ENCODE data around the gene MPHOSPH10. TPM values are rescaled to one million over a fixed set of nuclear protein-coding genes. Genes with fewer than 3 reads are reported as not detected.

The MPHOSPH10 gene
- total and polyA plus RNA-seq, 10 of the 15 experiments (the other 5 are each of a cell fraction or from before 2014, with no cell fraction given), result 23.8 to 56.8 (median 41.3) TPM

DNA sequence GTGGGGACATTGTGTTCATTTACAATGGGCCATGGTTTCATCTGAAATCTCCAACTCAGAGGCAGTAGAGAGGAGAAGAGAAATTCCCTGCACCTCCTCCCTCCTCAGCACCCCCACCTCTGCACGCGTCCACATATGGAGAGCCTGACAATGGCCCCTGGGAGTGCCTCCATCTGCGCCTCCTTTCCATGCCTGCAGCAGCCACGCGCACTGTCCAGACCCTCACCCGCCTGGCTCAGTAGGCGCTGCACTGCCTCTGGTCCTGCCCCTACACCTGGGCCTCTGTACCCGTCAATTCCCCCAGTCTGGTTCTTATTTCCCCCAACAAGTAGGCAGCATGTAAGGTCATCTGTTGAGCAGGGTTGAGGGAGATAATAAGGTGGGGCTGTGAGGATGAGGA is 23.8 kb downstream of the MPHOSPH10 start:
- H3K4me1 ChIP-seq (ENCODE audit: control insufficient read depth, insufficient read depth, low read length), result no peaks in the 10 kb centered on the region
- ChIA-PET RAD21 (ENCODE audit: unreplicated experiment) (interaction anchor here (0.7 to 4.1 kb wide), 11 partner anchors 25 to 145 kb away, joined by 3 to 31 read pairs (median 6); partner anchors contain the start of genes MCEE and NAGK), SMC1A (ENCODE audit: uncharacterized antibody, unreplicated experiment) (interaction anchor here (0.6 to 2.5 kb wide), 9 partner anchors 10 to 264 kb away, joined by 3 to 19 read pairs (median 5); no protein-coding TSS in a partner anchor), POLR2A (interaction anchor here (0.9 kb wide), 1 partner anchor 83 kb away, joined by 6 read pairs; no protein-coding TSS in a partner anchor), CTCF (interaction anchor here (0.6 to 7.7 kb wide), 16 partner anchors 9 to 243 kb away, joined by 3 to 53 read pairs (median 5); partner anchors contain the start of genes MCEE and NAGK)
- WGBS (ENCODE audit: insufficient coverage, insufficient replicate concordance, low lambda C conversion rate, missing lambda C conversion rate), result 64% methylated on average over 8 of the region's 8 CpGs
- FAIRE-seq, result no peak
- no peak overlapping the region for H2AFZ ChIP-seq (ENCODE audit: control insufficient read depth, low read depth, low read length)
- no peak for ATAC-seq
- H3K27ac ChIP-seq (ENCODE audit: control insufficient read depth, insufficient read depth), result no peak overlapping the region
- no peak for TF ChIP-seq IKZF2 (IDR thresholded peaks at IDR 0.05)
- H3K9me3 ChIP-seq (replicated peaks; ENCODE audit: control insufficient read depth, insufficient read depth, low read length), result no peaks in the 10 kb centered on the region
- no peaks in the 10 kb centered on the region for H3K27me3 ChIP-seq (replicated peaks in 1 of 2; ENCODE audit: control insufficient read depth in 2 of 2, insufficient read depth in 2 of 2, low read length in 1 of 2)
- no peaks in the 10 kb centered on the region for H3K79me2 ChIP-seq (ENCODE audit: control insufficient read depth, insufficient read depth, low read length)
- no peak overlapping the region for H3K4me2 ChIP-seq (ENCODE audit: control insufficient read depth, insufficient read depth)
- H4K20me1 ChIP-seq (ENCODE audit: control insufficient read depth, insufficient read depth), result no peaks in the 10 kb centered on the region
- H3K36me3 ChIP-seq (ENCODE audit: control insufficient read depth in 2 of 2, insufficient read depth in 2 of 2, low read length in 1 of 2), result peaks cover 2 to 7% of the 10 kb centered on the region in 2 experiments; a peak in 3 of 4 replicates
- BruUV-seq (replicated peaks), result no TSS peak
- no peak overlapping the region for H3K4me3 ChIP-seq
- no peak for DNase-seq (ENCODE audit: low read depth, low spot score)
- H3K9ac ChIP-seq (ENCODE audit: control insufficient read depth, insufficient read depth, low read length), result no peak overlapping the region
- intact Hi-C loops (cut with micrococcal nuclease; ENCODE audit: unreplicated experiment) (loop anchor here (2.0 to 10.0 kb wide), 2 partner anchors 131 to 231 kb away; no protein-coding TSS in a partner anchor), in situ Hi-C loops (cut with MboI) (loop anchor here (25.0 kb wide), 1 partner anchor 358 kb away; no protein-coding TSS in a partner anchor)

DNA sequence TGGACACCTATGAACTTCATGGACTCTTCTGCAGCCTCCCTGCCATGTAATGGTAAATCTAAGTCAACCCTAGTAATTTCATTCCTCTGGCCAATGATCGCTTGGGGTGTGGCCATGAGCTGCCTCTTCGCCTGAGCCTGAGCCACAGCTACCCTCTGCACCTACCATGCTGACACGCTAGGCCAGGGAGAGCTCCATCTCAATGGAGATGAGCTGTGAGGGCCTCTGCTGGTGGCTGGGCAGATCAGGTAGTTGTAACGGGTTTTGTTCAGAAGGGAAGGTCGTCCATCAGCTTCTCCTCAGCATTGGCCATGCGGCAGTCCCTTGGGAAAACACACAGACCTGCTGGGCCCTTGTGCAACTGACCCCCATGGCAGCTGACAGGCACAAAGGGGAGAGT is 24.4 kb downstream of the MPHOSPH10 start:
- H3K4me2 ChIP-seq (ENCODE audit: control insufficient read depth, insufficient read depth), result no peak overlapping the region
- H3K79me2 ChIP-seq (ENCODE audit: control insufficient read depth, insufficient read depth, low read length), result no peaks in the 10 kb centered on the region
- no peaks in the 10 kb centered on the region for H4K20me1 ChIP-seq (ENCODE audit: control insufficient read depth, insufficient read depth)
- H3K27ac ChIP-seq (ENCODE audit: control insufficient read depth, insufficient read depth), result no peak overlapping the region
- H3K9me3 ChIP-seq (replicated peaks; ENCODE audit: control insufficient read depth, insufficient read depth, low read length), result no peaks in the 10 kb centered on the region
- peaks cover 2 to 7% of the 10 kb centered on the region in 2 experiments; a peak in 2 of 4 replicates for H3K36me3 ChIP-seq (ENCODE audit: control insufficient read depth in 2 of 2, insufficient read depth in 2 of 2, low read length in 1 of 2)
- ATAC-seq (peak; percentile 95), DNase-seq (ENCODE audit: low read depth, low spot score) (peak; percentile 7), FAIRE-seq (peak; percentile 38)
- H3K27me3 ChIP-seq (replicated peaks in 1 of 2; ENCODE audit: control insufficient read depth in 2 of 2, insufficient read depth in 2 of 2, low read length in 1 of 2), result no peaks in the 10 kb centered on the region
- no peak overlapping the region for H3K4me3 ChIP-seq
- intact Hi-C loops (cut with micrococcal nuclease; ENCODE audit: unreplicated experiment) (loop anchor here (1.0 to 10.0 kb wide), 3 partner anchors 105 to 230 kb away; no protein-coding TSS in a partner anchor), in situ Hi-C loops (cut with MboI) (loop anchor here (25.0 kb wide), 1 partner anchor 358 kb away; no protein-coding TSS in a partner anchor)
- ChIA-PET SMC1A (ENCODE audit: uncharacterized antibody, unreplicated experiment) (interaction anchor here (0.6 to 2.5 kb wide), 11 partner anchors 10 to 264 kb away, joined by 3 to 19 read pairs (median 4); no protein-coding TSS in a partner anchor), CTCF (interaction anchor here (0.7 to 4.2 kb wide), 18 partner anchors 9 to 355 kb away, joined by 3 to 53 read pairs (median 4); partner anchors contain the start of genes MCEE and NAGK), RAD21 (ENCODE audit: unreplicated experiment) (interaction anchor here (0.7 to 4.1 kb wide), 12 partner anchors 25 to 177 kb away, joined by 3 to 31 read pairs (median 6); partner anchors contain the start of genes MCEE, NAGK and ZNF638), POLR2A (interaction anchor here (0.9 kb wide), 1 partner anchor 84 kb away, joined by 6 read pairs; no protein-coding TSS in a partner anchor)
- 7% methylated on average over 6 of the region's 6 CpGs for WGBS (ENCODE audit: insufficient coverage, insufficient replicate concordance, low lambda C conversion rate, missing lambda C conversion rate)
- no peaks in the 10 kb centered on the region for H3K4me1 ChIP-seq (ENCODE audit: control insufficient read depth, insufficient read depth, low read length)
- no TSS peak for BruUV-seq (replicated peaks)
- no peak overlapping the region; the same call in 1 of the 2 replicates for H2AFZ ChIP-seq (ENCODE audit: control insufficient read depth, low read depth, low read length)
- H3K9ac ChIP-seq (ENCODE audit: control insufficient read depth, insufficient read depth, low read length), result no peak overlapping the region
- no peak for TF ChIP-seq SMARCA5 (IDR thresholded peaks at IDR 0.05)
- TF ChIP-seq, protein P1, sequence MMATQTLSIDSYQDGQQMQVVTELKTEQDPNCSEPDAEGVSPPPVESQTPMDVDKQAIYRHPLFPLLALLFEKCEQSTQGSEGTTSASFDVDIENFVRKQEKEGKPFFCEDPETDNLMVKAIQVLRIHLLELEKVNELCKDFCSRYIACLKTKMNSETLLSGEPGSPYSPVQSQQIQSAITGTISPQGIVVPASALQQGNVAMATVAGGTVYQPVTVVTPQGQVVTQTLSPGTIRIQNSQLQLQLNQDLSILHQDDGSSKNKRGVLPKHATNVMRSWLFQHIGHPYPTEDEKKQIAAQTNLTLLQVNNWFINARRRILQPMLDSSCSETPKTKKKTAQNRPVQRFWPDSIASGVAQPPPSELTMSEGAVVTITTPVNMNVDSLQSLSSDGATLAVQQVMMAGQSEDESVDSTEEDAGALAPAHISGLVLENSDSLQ (IDR thresholded peaks at IDR 0.05), result no peak
- TF ChIP-seq PAX5 (IDR thresholded peaks at IDR 0.05; ENCODE audit: borderline replicate concordance, low read depth, low read length), result no peak
- TF ChIP-seq SMC3 (IDR thresholded peaks at IDR 0.05; ENCODE audit: borderline replicate concordance, low read length), result peak; percentile 76; the same call in 1 of the 2 replicates
- peak; percentile 74 for TF ChIP-seq RAD21 (IDR thresholded peaks at IDR 0.05; ENCODE audit: insufficient read depth, low read depth, low read length)
- TF ChIP-seq, protein P2, sequence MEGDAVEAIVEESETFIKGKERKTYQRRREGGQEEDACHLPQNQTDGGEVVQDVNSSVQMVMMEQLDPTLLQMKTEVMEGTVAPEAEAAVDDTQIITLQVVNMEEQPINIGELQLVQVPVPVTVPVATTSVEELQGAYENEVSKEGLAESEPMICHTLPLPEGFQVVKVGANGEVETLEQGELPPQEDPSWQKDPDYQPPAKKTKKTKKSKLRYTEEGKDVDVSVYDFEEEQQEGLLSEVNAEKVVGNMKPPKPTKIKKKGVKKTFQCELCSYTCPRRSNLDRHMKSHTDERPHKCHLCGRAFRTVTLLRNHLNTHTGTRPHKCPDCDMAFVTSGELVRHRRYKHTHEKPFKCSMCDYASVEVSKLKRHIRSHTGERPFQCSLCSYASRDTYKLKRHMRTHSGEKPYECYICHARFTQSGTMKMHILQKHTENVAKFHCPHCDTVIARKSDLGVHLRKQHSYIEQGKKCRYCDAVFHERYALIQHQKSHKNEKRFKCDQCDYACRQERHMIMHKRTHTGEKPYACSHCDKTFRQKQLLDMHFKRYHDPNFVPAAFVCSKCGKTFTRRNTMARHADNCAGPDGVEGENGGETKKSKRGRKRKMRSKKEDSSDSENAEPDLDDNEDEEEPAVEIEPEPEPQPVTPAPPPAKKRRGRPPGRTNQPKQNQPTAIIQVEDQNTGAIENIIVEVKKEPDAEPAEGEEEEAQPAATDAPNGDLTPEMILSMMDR (IDR thresholded peaks at IDR 0.05 in 2 of 3, conservative IDR thresholded peaks at IDR 0.05 in 1 of 3; ENCODE audit: control insufficient read depth in 2 of 3, extremely low read depth in 1 of 3, insufficient read depth in 1 of 3, low read depth in 3 of 3, low read length in 3 of 3), result peak; percentile 63 to 75 (median 71)
- TF ChIP-seq DPF2 (IDR thresholded peaks at IDR 0.05), result no peak
- no peak for TF ChIP-seq CBX3 (IDR thresholded peaks at IDR 0.05; ENCODE audit: borderline replicate concordance, low read depth)
- TF ChIP-seq MYC (IDR thresholded peaks at IDR 0.05; ENCODE audit: insufficient read depth, insufficient read length, insufficient replicate concordance, low read length, severe bottlenecking), result no peak
- no peak for TF ChIP-seq YY1 (IDR thresholded peaks at IDR 0.05; ENCODE audit: low read depth, low read length)
